HepG2 (cell line): ENCODE data around the gene VAPA. TPM values are rescaled to one million over a fixed set of nuclear protein-coding genes. Genes with fewer than 3 reads are reported as not detected.

Experiments
- CREM ChIP-seq, 2 experiments: sonication (generic) in 1 of 2; formaldehyde crosslinking in 1 of 2; IDR thresholded peaks; 2 replicates each; pipeline versions ENCODE4 v1.4.0 to v1.6.1; 2016 to 2020; ENCODE audit warnings: antibody characterized with exemption in 1 of 2, mild to moderate bottlenecking in 1 of 2, missing genetic modification reagents in 1 of 2
- ELF1 ChIP-seq: sonication (generic); formaldehyde crosslinking; IDR thresholded peaks from 2 replicates; pipeline ENCODE4 v1.4.0; 2020; ENCODE audit warnings: missing genetic modification reagents
- KDM6A ChIP-seq: IDR thresholded peaks from 2 replicates; pipeline ENCODE4 v1.6.1; 2016; ENCODE audit warnings: low read depth
- MAF1 ChIP-seq: sonication (generic); formaldehyde crosslinking; IDR thresholded peaks from 2 replicates; pipeline ENCODE4 v1.5.0; 2020; ENCODE audit warnings: missing genetic modification reagents, borderline replicate concordance
- NR1H2 ChIP-seq: sonication (generic); formaldehyde crosslinking; IDR thresholded peaks from 2 replicates; pipeline ENCODE4 v1.8.1; 2022; ENCODE audit warnings: low read depth, missing genetic modification reagents, borderline replicate concordance
- PCBP1 ChIP-seq: fragments of 200-400 bp; formaldehyde crosslinking; IDR thresholded peaks from 2 replicates; pipeline ENCODE4 v1.6.1; 2017; ENCODE audit warnings: mild to moderate bottlenecking, low read depth, low read length, borderline replicate concordance
- RBM39 ChIP-seq: fragments of 200-400 bp; formaldehyde crosslinking; IDR thresholded peaks from one replicate; pipeline ENCODE4 v1.6.1; 2018; ENCODE audit warnings: antibody characterized with exemption, mild to moderate bottlenecking, low read depth, low read length; ENCODE audit not compliant: poor library complexity, severe bottlenecking
- ZNF143 ChIP-seq: sonication (generic); formaldehyde crosslinking; IDR thresholded peaks from 2 replicates; pipeline ENCODE4 v1.4.0; 2020; ENCODE audit warnings: missing genetic modification reagents
- ZNF224 ChIP-seq: sonication (generic); formaldehyde crosslinking; IDR thresholded peaks from 2 replicates; pipeline ENCODE4 v1.5.0; 2020; ENCODE audit warnings: mild to moderate bottlenecking, missing genetic modification reagents
- ZNF670 ChIP-seq: sonication (generic); formaldehyde crosslinking; IDR thresholded peaks from 2 replicates; pipeline ENCODE4 v1.8.0; 2022; ENCODE audit warnings: mild to moderate bottlenecking, missing genetic modification reagents, borderline replicate concordance
- ZNF768 ChIP-seq: sonication (generic); formaldehyde crosslinking; IDR thresholded peaks from 2 replicates; pipeline ENCODE4 v1.4.0; 2020; ENCODE audit warnings: missing genetic modification reagents
- polyA plus RNA-seq, 8 experiments: library from polyadenylated mRNA; depleted of rRNA in 3 of 8; stranded (reverse) in 7 of 8; unstranded in 1 of 8; fragments of >200 nt; fragmentation: Illumina TruSeq in 4 of 8; extraction: Trizol in 4 of 8; gene quantifications; 2 replicates each; pipeline versions ENCODE4 v1.2.1 to v1.2.3, GENCODE V29; 2011 to 2016; ENCODE audit warnings: low read depth in 4 of 8, missing spikeins in 1 of 8, mixed read lengths in 1 of 8; ENCODE audit not compliant: insufficient read depth in 1 of 8
- total RNA-seq, 5 experiments: library from RNA; depleted of rRNA; stranded (reverse); fragments of >200 nt; fragmentation: Illumina TruSeq; extraction: Trizol; gene quantifications; 2 replicates each; pipeline ENCODE4 v1.2.3, GENCODE V29; 2016; ENCODE audit warnings: low read depth in 1 of 5
- TF ChIP-seq, protein P1 (sequence below): IDR thresholded peaks from 2 replicates; pipeline ENCODE4 v1.6.1; 2016
- TF ChIP-seq, protein P2 (sequence below): sonication (generic); formaldehyde crosslinking; IDR thresholded peaks from 2 replicates; pipeline ENCODE4 v1.9.0; 2021; ENCODE audit warnings: missing genetic modification reagents, borderline replicate concordance
- TF ChIP-seq, protein P3 (sequence below): sonication (generic); formaldehyde crosslinking; IDR thresholded peaks from 2 replicates; pipeline ENCODE4 v1.4.0; 2020; ENCODE audit warnings: missing genetic modification reagents
- TF ChIP-seq, protein P4 (sequence below): sonication (generic); formaldehyde crosslinking; IDR thresholded peaks from 2 replicates; pipeline ENCODE4 v1.8.0; 2022; ENCODE audit warnings: missing genetic modification reagents, mild to moderate bottlenecking, borderline replicate concordance

The VAPA gene
- total and polyA plus RNA-seq, 2 of the 13 experiments (the other 11 are each of a cell fraction or from before 2014, with no cell fraction given) = 167 to 294 TPM

DNA sequence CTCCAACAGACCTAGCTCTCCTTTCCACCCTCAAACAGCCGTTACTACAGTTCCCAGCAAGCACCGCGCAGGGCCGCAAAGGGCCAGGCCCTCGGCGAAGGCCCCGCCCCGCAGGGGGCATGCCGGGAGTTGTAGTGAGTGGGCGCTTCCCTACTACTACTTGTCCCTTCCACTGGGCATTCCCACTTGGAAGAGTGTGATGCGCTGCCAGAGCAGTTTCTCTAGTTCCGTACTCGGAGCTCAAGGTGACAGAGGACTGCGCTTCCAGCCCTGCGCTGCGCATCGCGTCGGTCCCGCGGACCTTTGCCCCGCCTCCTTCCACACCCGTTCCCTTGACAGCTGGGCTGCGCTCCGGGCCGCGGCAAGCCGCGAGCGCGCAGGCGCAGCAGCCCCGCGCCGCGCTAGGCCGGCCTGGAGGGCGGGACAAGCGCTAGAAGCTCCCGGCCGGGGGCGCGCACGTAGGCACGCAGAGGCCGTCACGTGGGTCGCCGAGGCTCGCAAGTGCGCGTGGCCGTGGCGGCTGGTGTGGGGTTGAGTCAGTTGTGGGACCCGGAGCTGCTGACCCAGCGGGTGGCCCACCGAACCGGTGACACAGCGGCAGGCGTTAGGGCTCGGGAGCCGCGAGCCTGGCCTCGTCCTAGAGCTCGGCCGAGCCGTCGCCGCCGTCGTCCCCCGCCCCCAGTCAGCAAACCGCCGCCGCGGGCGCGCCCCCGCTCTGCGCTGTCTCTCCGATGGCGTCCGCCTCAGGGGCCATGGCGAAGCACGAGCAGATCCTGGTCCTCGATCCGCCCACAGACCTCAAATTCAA lies at the start of gene VAPA (continued):
- TF ChIP-seq, protein P1, sequence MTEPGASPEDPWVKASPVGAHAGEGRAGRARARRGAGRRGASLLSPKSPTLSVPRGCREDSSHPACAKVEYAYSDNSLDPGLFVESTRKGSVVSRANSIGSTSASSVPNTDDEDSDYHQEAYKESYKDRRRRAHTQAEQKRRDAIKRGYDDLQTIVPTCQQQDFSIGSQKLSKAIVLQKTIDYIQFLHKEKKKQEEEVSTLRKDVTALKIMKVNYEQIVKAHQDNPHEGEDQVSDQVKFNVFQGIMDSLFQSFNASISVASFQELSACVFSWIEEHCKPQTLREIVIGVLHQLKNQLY (CRISPR knock-in tag) = no peak
- TF ChIP-seq NR1H2 (CRISPR knock-in tag) (no peak), KDM6A (CRISPR knock-in tag) (no peak), ZNF143 (CRISPR knock-in tag) (peak; percentile 96), PCBP1 (no peak), CREM (IDR thresholded peaks at IDR 0.05) (peak; percentile 94), CREM (CRISPR knock-in tag; IDR thresholded peaks at IDR 0.05) (no peak), RBM39 (no peak), ZNF768 (CRISPR knock-in tag) (peak; percentile 48; the same call in 1 of the 2 replicates), ZNF224 (0 out of 2 replicates have a peak, but pooled peaks have one; percentile 31), MAF1 (peak; percentile 68; the same call in 1 of the 2 replicates), ELF1 (CRISPR knock-in tag) (peak; percentile 69), ZNF670 (CRISPR knock-in tag) (no peak)
- TF ChIP-seq, protein P2, sequence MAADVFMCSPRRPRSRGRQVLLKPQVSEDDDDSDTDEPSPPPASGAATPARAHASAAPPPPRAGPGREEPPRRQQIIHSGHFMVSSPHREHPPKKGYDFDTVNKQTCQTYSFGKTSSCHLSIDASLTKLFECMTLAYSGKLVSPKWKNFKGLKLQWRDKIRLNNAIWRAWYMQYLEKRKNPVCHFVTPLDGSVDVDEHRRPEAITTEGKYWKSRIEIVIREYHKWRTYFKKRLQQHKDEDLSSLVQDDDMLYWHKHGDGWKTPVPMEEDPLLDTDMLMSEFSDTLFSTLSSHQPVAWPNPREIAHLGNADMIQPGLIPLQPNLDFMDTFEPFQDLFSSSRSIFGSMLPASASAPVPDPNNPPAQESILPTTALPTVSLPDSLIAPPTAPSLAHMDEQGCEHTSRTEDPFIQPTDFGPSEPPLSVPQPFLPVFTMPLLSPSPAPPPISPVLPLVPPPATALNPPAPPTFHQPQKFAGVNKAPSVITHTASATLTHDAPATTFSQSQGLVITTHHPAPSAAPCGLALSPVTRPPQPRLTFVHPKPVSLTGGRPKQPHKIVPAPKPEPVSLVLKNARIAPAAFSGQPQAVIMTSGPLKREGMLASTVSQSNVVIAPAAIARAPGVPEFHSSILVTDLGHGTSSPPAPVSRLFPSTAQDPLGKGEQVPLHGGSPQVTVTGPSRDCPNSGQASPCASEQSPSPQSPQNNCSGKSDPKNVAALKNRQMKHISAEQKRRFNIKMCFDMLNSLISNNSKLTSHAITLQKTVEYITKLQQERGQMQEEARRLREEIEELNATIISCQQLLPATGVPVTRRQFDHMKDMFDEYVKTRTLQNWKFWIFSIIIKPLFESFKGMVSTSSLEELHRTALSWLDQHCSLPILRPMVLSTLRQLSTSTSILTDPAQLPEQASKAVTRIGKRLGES (CRISPR knock-in tag) = no peak
- TF ChIP-seq, protein P3, sequence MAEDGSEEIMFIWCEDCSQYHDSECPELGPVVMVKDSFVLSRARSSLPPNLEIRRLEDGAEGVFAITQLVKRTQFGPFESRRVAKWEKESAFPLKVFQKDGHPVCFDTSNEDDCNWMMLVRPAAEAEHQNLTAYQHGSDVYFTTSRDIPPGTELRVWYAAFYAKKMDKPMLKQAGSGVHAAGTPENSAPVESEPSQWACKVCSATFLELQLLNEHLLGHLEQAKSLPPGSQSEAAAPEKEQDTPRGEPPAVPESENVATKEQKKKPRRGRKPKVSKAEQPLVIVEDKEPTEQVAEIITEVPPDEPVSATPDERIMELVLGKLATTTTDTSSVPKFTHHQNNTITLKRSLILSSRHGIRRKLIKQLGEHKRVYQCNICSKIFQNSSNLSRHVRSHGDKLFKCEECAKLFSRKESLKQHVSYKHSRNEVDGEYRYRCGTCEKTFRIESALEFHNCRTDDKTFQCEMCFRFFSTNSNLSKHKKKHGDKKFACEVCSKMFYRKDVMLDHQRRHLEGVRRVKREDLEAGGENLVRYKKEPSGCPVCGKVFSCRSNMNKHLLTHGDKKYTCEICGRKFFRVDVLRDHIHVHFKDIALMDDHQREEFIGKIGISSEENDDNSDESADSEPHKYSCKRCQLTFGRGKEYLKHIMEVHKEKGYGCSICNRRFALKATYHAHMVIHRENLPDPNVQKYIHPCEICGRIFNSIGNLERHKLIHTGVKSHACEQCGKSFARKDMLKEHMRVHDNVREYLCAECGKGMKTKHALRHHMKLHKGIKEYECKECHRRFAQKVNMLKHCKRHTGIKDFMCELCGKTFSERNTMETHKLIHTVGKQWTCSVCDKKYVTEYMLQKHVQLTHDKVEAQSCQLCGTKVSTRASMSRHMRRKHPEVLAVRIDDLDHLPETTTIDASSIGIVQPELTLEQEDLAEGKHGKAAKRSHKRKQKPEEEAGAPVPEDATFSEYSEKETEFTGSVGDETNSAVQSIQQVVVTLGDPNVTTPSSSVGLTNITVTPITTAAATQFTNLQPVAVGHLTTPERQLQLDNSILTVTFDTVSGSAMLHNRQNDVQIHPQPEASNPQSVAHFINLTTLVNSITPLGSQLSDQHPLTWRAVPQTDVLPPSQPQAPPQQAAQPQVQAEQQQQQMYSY (CRISPR knock-in tag) = no peak
- TF ChIP-seq, protein P4, sequence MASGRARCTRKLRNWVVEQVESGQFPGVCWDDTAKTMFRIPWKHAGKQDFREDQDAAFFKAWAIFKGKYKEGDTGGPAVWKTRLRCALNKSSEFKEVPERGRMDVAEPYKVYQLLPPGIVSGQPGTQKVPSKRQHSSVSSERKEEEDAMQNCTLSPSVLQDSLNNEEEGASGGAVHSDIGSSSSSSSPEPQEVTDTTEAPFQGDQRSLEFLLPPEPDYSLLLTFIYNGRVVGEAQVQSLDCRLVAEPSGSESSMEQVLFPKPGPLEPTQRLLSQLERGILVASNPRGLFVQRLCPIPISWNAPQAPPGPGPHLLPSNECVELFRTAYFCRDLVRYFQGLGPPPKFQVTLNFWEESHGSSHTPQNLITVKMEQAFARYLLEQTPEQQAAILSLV (CRISPR knock-in tag) = no peak
